HCT116 (cell line): Measurements from ENCODE around the gene IPO11. TPM values are rescaled to one million over a fixed set of nuclear protein-coding genes. Genes with fewer than 3 reads are reported as not detected.

Experiments
- ATAC-seq: fragments of 200-7000 bp; cut with Tn5 transposase; 2 replicates; pipeline ENCODE4 v1.9.1; 2020; ENCODE audit warnings: mild to moderate bottlenecking, moderate library complexity
- BruUV-seq: library from RNA; stranded (reverse); fragments of 400-500 nt; replicated peaks from 2 replicates; lab custom pipeline; 2021; lab: Mats Ljungman, UMichigan
- CTCF ChIA-PET: fragments of 300-600 bp; sonication (Branson Sonifier 250); formaldehyde crosslinking; loops from one replicate; lab custom pipeline; 2021; ENCODE audit warnings: antibody characterized with exemption; lab: Charles Lee
- POLR2A ChIA-PET: fragments of 300-600, 350-600 bp; sonication (Branson Sonifier 250); formaldehyde crosslinking; loops from one replicate; lab custom pipeline; 2021; ENCODE audit warnings: antibody characterized with exemption; lab: Charles Lee
- RAD21 ChIA-PET, 2 experiments: fragments of 300-600 bp; sonication (Branson Sonifier 250); formaldehyde crosslinking; loops; one replicate each; lab custom pipeline; 2023; ENCODE audit warnings: low total read pairs in 2 of 2; ENCODE audit not compliant: uncharacterized antibody in 2 of 2, unreplicated experiment in 2 of 2, low non-redundant PET in 1 of 2; lab: Charles Lee
- DNase-seq: peaks from one replicate; pipeline ENCODE4 v3.0.0-alpha.2; 2010; ENCODE audit warnings: low read depth, low spot score
- H2AFZ ChIP-seq: fragments of 200-600 bp; shearing (Covaris generic), sonication (generic); 2 replicates; pipeline ENCODE4 v1.6.1; 2017; ENCODE audit warnings: low read depth, mixed run types, mixed read lengths, antibody characterized with exemption, low read length; ENCODE audit not compliant: poor library complexity, severe bottlenecking
- H3K27ac ChIP-seq: 2 replicates; pipeline ENCODE4 v1.5.1; 2012; ENCODE audit warnings: low read depth, low read length
- H3K27me3 ChIP-seq: fragments of 200-600 bp; sonication (generic); 2 replicates; pipeline ENCODE4 v1.6.1; 2016; ENCODE audit warnings: mixed run types, low read length, mixed read lengths; ENCODE audit not compliant: insufficient read depth
- H3K36me3 ChIP-seq, 2 experiments: fragments of 200-500 bp in 1 of 2; fragments of 200-600 bp in 1 of 2; sonication (Bioruptor generic) in 1 of 2; sonication (generic) in 1 of 2; 2 replicates each; pipeline versions ENCODE4 v1.5.1 to v1.6.1; 2014 to 2016; ENCODE audit warnings: low read length in 2 of 2, inconsistent platforms in 1 of 2, mixed read lengths in 1 of 2, mixed run types in 1 of 2; ENCODE audit not compliant: insufficient read depth in 2 of 2, control insufficient read depth in 1 of 2
- H3K4me1 ChIP-seq, 2 experiments: fragments of 200-600 bp in 1 of 2; sonication (generic) in 1 of 2; 2 replicates each; pipeline versions ENCODE4 v1.5.1 to v1.6.1; 2012 to 2017; ENCODE audit warnings: low read length in 2 of 2, inconsistent platforms in 1 of 2, mild to moderate bottlenecking in 1 of 2, mixed read lengths in 1 of 2, mixed run types in 1 of 2, moderate library complexity in 1 of 2; ENCODE audit not compliant: insufficient read depth in 2 of 2, control insufficient read depth in 1 of 2
- H3K4me2 ChIP-seq: fragments of 200-600 bp; sonication (generic); 2 replicates; pipeline ENCODE4 v1.6.1; 2017; ENCODE audit warnings: mixed run types, low read length, mixed read lengths
- H3K4me3 ChIP-seq, 2 experiments: fragments of 200-600 bp in 1 of 2; sonication (generic) in 1 of 2; replicated peaks in 1 of 2; 2 replicates each; pipeline ENCODE4 v1.5.1; 2011 to 2016; ENCODE audit warnings: low read length in 2 of 2, control low read depth in 1 of 2, low read depth in 1 of 2, mild to moderate bottlenecking in 1 of 2, mixed read lengths in 1 of 2, mixed run types in 1 of 2
- H3K79me2 ChIP-seq: fragments of 200-600 bp; sonication (generic); 2 replicates; pipeline ENCODE4 v1.6.1; 2017; ENCODE audit warnings: mild to moderate bottlenecking, mixed run types, low read length, moderate library complexity, mixed read lengths; ENCODE audit not compliant: insufficient read depth
- H3K9ac ChIP-seq: fragments of 200-600 bp; sonication (generic); 2 replicates; pipeline ENCODE4 v1.6.1; 2016; ENCODE audit warnings: low read length, mixed read lengths
- H3K9me2 ChIP-seq: fragments of 200-600 bp; sonication (generic), shearing (Covaris generic); 2 replicates; pipeline ENCODE4 v1.6.1; 2017; ENCODE audit warnings: mixed run types, mild to moderate bottlenecking, moderate library complexity; ENCODE audit not compliant: insufficient read depth
- H3K9me3 ChIP-seq, 2 experiments: fragments of 200-500 bp in 1 of 2; fragments of 200-600 bp in 1 of 2; sonication (Bioruptor generic) in 1 of 2; sonication (generic) in 1 of 2; 2 replicates each; pipeline ENCODE4 v1.6.1; 2014 to 2017; ENCODE audit warnings: low read length in 2 of 2, mixed read lengths in 2 of 2, inconsistent platforms in 1 of 2, low read depth in 1 of 2, mild to moderate bottlenecking in 1 of 2, mixed run types in 1 of 2, moderate library complexity in 1 of 2; ENCODE audit not compliant: control insufficient read depth in 1 of 2, insufficient read depth in 1 of 2
- H4K20me1 ChIP-seq: fragments of 200-600 bp; sonication (generic), shearing (Covaris generic); 2 replicates; pipeline ENCODE4 v1.6.1; 2017; ENCODE audit warnings: mixed run types, mild to moderate bottlenecking, moderate library complexity; ENCODE audit not compliant: insufficient read depth
- CEBPB ChIP-seq: IDR thresholded peaks from 2 replicates; pipeline ENCODE4 v1.6.1; 2012; ENCODE audit warnings: low read depth
- ELF1 ChIP-seq: IDR thresholded peaks from 2 replicates; pipeline ENCODE4 v1.6.1; 2012; ENCODE audit warnings: low read depth, borderline replicate concordance
- EZH2 ChIP-seq: fragments of 200-600 bp; sonication (generic); IDR thresholded peaks from 2 replicates; pipeline ENCODE4 v1.6.1; 2017; ENCODE audit warnings: antibody characterized with exemption, mixed run types
- FOSL1 ChIP-seq: IDR thresholded peaks from 2 replicates; pipeline ENCODE4 v1.6.1; 2012; ENCODE audit warnings: low read depth
- JUND ChIP-seq: IDR thresholded peaks from 2 replicates; pipeline ENCODE4 v1.6.1; 2012
- POLR2A ChIP-seq: IDR thresholded peaks from 2 replicates; pipeline ENCODE4 v1.7.0; 2011; ENCODE audit warnings: borderline replicate concordance; ENCODE audit not compliant: insufficient read depth, insufficient read length; ENCODE audit errors: extremely low read depth
- POLR2AphosphoS5 ChIP-seq: IDR thresholded peaks from 2 replicates; pipeline ENCODE4 v1.6.1; 2011; ENCODE audit warnings: mild to moderate bottlenecking, low read depth, low read length, moderate library complexity
- SP1 ChIP-seq: IDR thresholded peaks from 2 replicates; pipeline ENCODE4 v1.6.1; 2012; ENCODE audit warnings: low read depth
- YY1 ChIP-seq: IDR thresholded peaks from 2 replicates; pipeline ENCODE4 v1.6.1; 2011; ENCODE audit warnings: low read length, low read depth, moderate library complexity, mild to moderate bottlenecking; ENCODE audit not compliant: insufficient replicate concordance; ENCODE audit errors: extremely low read depth
- ZBTB33 ChIP-seq: IDR thresholded peaks from 2 replicates; pipeline ENCODE4 v1.6.1; 2011; ENCODE audit warnings: mild to moderate bottlenecking, low read length, moderate library complexity; ENCODE audit not compliant: insufficient replicate concordance; ENCODE audit errors: extremely low read depth
- ZNF274 ChIP-seq: fragments of 200-500 bp; sonication (Bioruptor generic); IDR thresholded peaks from 2 replicates; pipeline ENCODE4 v1.6.1; 2014; ENCODE audit warnings: mild to moderate bottlenecking, low read depth, low read length, inconsistent platforms
- intact Hi-C: fragments of 100-400 bp; cut with micrococcal nuclease; formaldehyde crosslinking; loops from 2 replicates; pipeline ENCODE4 v1.10.0; 2022
- total RNA-seq: library from RNA; stranded (reverse); gene quantifications from one replicate; pipeline ENCODE4 v1.2.1, GENCODE V29; 2021; ENCODE audit not compliant: unreplicated experiment

The IPO11 gene
- total RNA-seq, 1 experiment from 2014 or later: 55.1 TPM

- TF ChIP-seq ZBTB33: no peak
- TF ChIP-seq JUND: peak; percentile 24; the same call in 1 of the 2 replicates
These were observed 8.9 kb upstream of the IPO11 start, which contains the start of gene DIMT1 (continued) for GRCh38 chr5:62403411-62404250.

- H4K20me1 ChIP-seq: 0 out of 2 replicates have a peak, but pooled peaks cover 4% of the 10 kb centered on the region
- H3K79me2 ChIP-seq: peaks cover 61% of the 10 kb centered on the region
- no peak for TF ChIP-seq FOSL1
- TF ChIP-seq YY1: no peak
- no peak for TF ChIP-seq POLR2AphosphoS5
- TF ChIP-seq SP1: no peak
- no peak for TF ChIP-seq CEBPB
- TF ChIP-seq ELF1: no peak
- TF ChIP-seq POLR2A: no peak
- no peak for TF ChIP-seq ZNF274
- no peak for TF ChIP-seq EZH2
- DNase-seq (no peak), ATAC-seq (no peak)
- H3K27me3 ChIP-seq: no peaks in the 10 kb centered on the region
- H2AFZ ChIP-seq: no peak overlapping the region
- RAD21 ChIA-PET: interaction anchor here (0.6 to 0.7 kb wide), 2 partner anchors 26 to 950 kb away, joined by 3 read pairs; no protein-coding TSS in a partner anchor
- no TSS peak for BruUV-seq
- no peaks in the 10 kb centered on the region for H3K9me3 ChIP-seq
- peak overlapping the region; percentile 81 for H3K4me2 ChIP-seq
- POLR2A ChIA-PET: interaction anchor here (2.8 kb wide), 1 partner anchor 10 kb away, joined by 24 read pairs; the partner anchor contains the start of gene DIMT1
- H3K4me1 ChIP-seq: peaks cover 14 to 17% of the 10 kb centered on the region in 2 experiments; a peak in 3 of 4 replicates
- H3K27ac ChIP-seq: no peak overlapping the region
- CTCF ChIA-PET: no interaction called here
- H3K9ac ChIP-seq: peak overlapping the region; percentile 96
- H3K4me3 ChIP-seq: peak overlapping the region; percentile 72 to 83
- intact Hi-C loops: no loop called here
- 0 out of 4 replicates have a peak, but pooled peaks cover 0 to 2% of the 10 kb centered on the region in 2 experiments for H3K36me3 ChIP-seq
- no peaks in the 10 kb centered on the region for H3K9me2 ChIP-seq
These were observed 1.1 kb downstream of the IPO11 start for GRCh38 chr5:62413711-62414110.
